Subcutaneous adipose tissue (tissue), 4 donors: ENCODE measurements around the gene IGFBP1. TPM values are rescaled to one million over a fixed set of nuclear protein-coding genes. Genes with fewer than 3 reads are reported as not detected.

Source experiments
- CTCF ChIP-seq: fragments of 450-650 bp; IDR thresholded peaks from one replicate; pipeline ENCODE4 v1.5.1; 2016; ENCODE audit warnings: low read depth, mild to moderate bottlenecking, control low read depth, antibody characterized with exemption, moderate library complexity
- small RNA-seq: library from RNA; depleted of rRNA; stranded (forward); fragments of <200 nt; gene quantifications from one replicate; pipeline ENCODE3, GENCODE V24; 2016
- total RNA-seq, 4 donors: library from RNA; depleted of rRNA; stranded (reverse); fragments of >200 nt; gene quantifications; one replicate each; pipeline ENCODE4 v1.1.0, GENCODE V29; 2016

IGFBP1 gene
- total RNA-seq, 4 donors from 2014 or later, result not detected

- TF ChIP-seq CTCF, result no peak
Observed at GRCh38 chr7:45940939-45941338, 52.7 kb downstream of the IGFBP1 start.

Small RNAs within 50 kb of the gene (small RNA-seq; reads per million reads assigned to genes)
- gene RNU6-326P, result not detected

Other genes with a start within 250 kb of the IGFBP1 start
- not detected for gene CCDC201, start 15.4 kb upstream of the IGFBP1 start, total RNA-seq
- gene IGFBP3, start 32.8 kb downstream of the IGFBP1 start, total RNA-seq, result 1,000 to 10,000 TPM in 2 of 4 donors, 100 to 1,000 TPM in 2; 551 to 1,271 (median 833) TPM